ENCODE data around the gene WDR31.
"Not testable (repeated sequence)": the region's sequence is repeated elsewhere in the genome, so short reads cannot be mapped to it uniquely, and the experiment has no call there.

WDR31 gene

GRCh38 chr9:113340011-113340699, at the start of gene WDR31:
WDR31 (minus strand) TSS chr9:113340275; CDS start chr9:113332022, 8,253 bp downstream.
- DNase-seq, result peak; percentile 83

GRCh38 chr9:113389451-113389850, 49.4 kb upstream of the WDR31 start:
- no peak for DNase-seq

- no peak for DNase-seq
Observed at GRCh38 chr9:113388833-113389232, 48.8 kb upstream of the WDR31 start.

- no peak for DNase-seq
Observed at GRCh38 chr9:113387560-113388230, 47.6 kb upstream of the WDR31 start.

- no peak for DNase-seq
Observed at GRCh38 chr9:113386571-113387393, 46.7 kb upstream of the WDR31 start.

- no peak for DNase-seq
Observed at GRCh38 chr9:113381909-113382411, 41.9 kb upstream of the WDR31 start.

- not testable (repeated sequence) for DNase-seq
Observed at GRCh38 chr9:113381441-113381840, 41.4 kb upstream of the WDR31 start.

- no peak for DNase-seq
Observed at GRCh38 chr9:113380869-113381378, 40.8 kb upstream of the WDR31 start.

- DNase-seq, result not testable (repeated sequence)
Observed at GRCh38 chr9:113379829-113380210, 39.7 kb upstream of the WDR31 start.

- not testable (repeated sequence) for DNase-seq
Observed at GRCh38 chr9:113379094-113379828, 39.2 kb upstream of the WDR31 start.

GRCh38 chr9:113376634-113377567, 36.8 kb upstream of the WDR31 start, which contains the start of gene HDHD3:
HDHD3 (minus strand) TSS chr9:113376986; CDS start chr9:113374354, 2,632 bp downstream.
- DNase-seq, result peak; percentile 70

GRCh38 chr9:113375057-113376023, 35.3 kb upstream of the WDR31 start:
- DNase-seq, result no peak

- DNase-seq, result no peak
Observed at GRCh38 chr9:113373676-113374392, 33.8 kb upstream of the WDR31 start.

- no peak for DNase-seq
Observed at GRCh38 chr9:113373256-113373655, 33.2 kb upstream of the WDR31 start.

- DNase-seq, result no peak
Observed at GRCh38 chr9:113372059-113372458, 32.0 kb upstream of the WDR31 start.

- DNase-seq, result no peak
Observed at GRCh38 chr9:113370806-113371325, 30.8 kb upstream of the WDR31 start.

GRCh38 chr9:113369855-113370140, 29.7 kb upstream of the WDR31 start:
- DNase-seq, result no peak

- DNase-seq, result no peak
Observed at GRCh38 chr9:113368982-113369854, 29.1 kb upstream of the WDR31 start.

Data from stimulated activated CD4-positive, alpha-beta T cell treated with anti-CD3 and anti-CD28 coated beads, Interleukin-4, amount 100 ng/mL, for 24 hours (primary cell).